ENCODE data around the gene CCDC102A. TPM values are rescaled to one million over a fixed set of nuclear protein-coding genes. Genes with fewer than 3 reads are reported as not detected.

CCDC102A gene
- total and polyA plus RNA-seq, 2 donors (not counting 3 experiments of a cell fraction or from before 2014, with no cell fraction given) = 7.8 to 12.2 TPM

- Histone ChIP-seq H3K36me3 (ENCODE audit: control insufficient read depth in 2 of 2, extremely low read depth in 1 of 2, insufficient read depth in 2 of 2, low read length in 2 of 2) (no peaks in the 10 kb centered on the region), H3K4me1 (ENCODE audit: control insufficient read depth, extremely low read depth, insufficient read depth, low read length) (no peaks in the 10 kb centered on the region), H3K4me3 (replicated peaks in 1 of 3; ENCODE audit: insufficient read depth in 1 of 3, low read depth in 1 of 3, low read length in 3 of 3) (no peak overlapping the region), H3K27me3 (ENCODE audit: control insufficient read depth in 2 of 2, insufficient read depth in 2 of 2, low read length in 2 of 2) (no peaks in the 10 kb centered on the region), H3K9me1 (replicated peaks; ENCODE audit: control insufficient read depth, extremely low read depth, insufficient read depth, low read length) (no peaks in the 10 kb centered on the region), H4K20me1 (replicated peaks; ENCODE audit: control insufficient read depth, extremely low read depth, insufficient read depth, low read length) (no peaks in the 10 kb centered on the region), H3K79me2 (ENCODE audit: control insufficient read depth, insufficient read depth, low read length) (no peaks in the 10 kb centered on the region), H2AFZ (ENCODE audit: low read depth, low read length) (no peak overlapping the region), H3K27ac (ENCODE audit: insufficient read depth, low read depth, low read length) (no peak overlapping the region), H3K9ac (replicated peaks; ENCODE audit: extremely low read depth, insufficient read depth, low read length) (no peak overlapping the region), H3K4me2 (ENCODE audit: insufficient read depth, low read length) (no peak overlapping the region), H3K9me3 (replicated peaks; ENCODE audit: control insufficient read depth, insufficient read depth, low read length) (no peaks in the 10 kb centered on the region)
- TF ChIP-seq JUN (IDR thresholded peaks at IDR 0.05; ENCODE audit: borderline replicate concordance, insufficient read depth, insufficient read length, low read depth) (no peak), MAX (IDR thresholded peaks at IDR 0.05; ENCODE audit: insufficient read depth, insufficient read length) (no peak), GATA2 (IDR thresholded peaks at IDR 0.05; ENCODE audit: insufficient read depth, insufficient read length, low read depth, low read length) (no peak), FOS (IDR thresholded peaks at IDR 0.05; ENCODE audit: borderline replicate concordance, insufficient read depth, low read length) (no peak), MYC (IDR thresholded peaks at IDR 0.05; ENCODE audit: low read depth, low read length) (no peak), POLR2AphosphoS5 (IDR thresholded peaks at IDR 0.05; ENCODE audit: insufficient read depth, low read depth, low read length) (no peak), EZH2 (IDR thresholded peaks at IDR 0.05; ENCODE audit: borderline replicate concordance, low read depth, low read length, severe bottlenecking) (no peak), POLR2A (IDR thresholded peaks at IDR 0.05; ENCODE audit: low read depth, low read length) (no peak)
- TF ChIP-seq, protein P1, sequence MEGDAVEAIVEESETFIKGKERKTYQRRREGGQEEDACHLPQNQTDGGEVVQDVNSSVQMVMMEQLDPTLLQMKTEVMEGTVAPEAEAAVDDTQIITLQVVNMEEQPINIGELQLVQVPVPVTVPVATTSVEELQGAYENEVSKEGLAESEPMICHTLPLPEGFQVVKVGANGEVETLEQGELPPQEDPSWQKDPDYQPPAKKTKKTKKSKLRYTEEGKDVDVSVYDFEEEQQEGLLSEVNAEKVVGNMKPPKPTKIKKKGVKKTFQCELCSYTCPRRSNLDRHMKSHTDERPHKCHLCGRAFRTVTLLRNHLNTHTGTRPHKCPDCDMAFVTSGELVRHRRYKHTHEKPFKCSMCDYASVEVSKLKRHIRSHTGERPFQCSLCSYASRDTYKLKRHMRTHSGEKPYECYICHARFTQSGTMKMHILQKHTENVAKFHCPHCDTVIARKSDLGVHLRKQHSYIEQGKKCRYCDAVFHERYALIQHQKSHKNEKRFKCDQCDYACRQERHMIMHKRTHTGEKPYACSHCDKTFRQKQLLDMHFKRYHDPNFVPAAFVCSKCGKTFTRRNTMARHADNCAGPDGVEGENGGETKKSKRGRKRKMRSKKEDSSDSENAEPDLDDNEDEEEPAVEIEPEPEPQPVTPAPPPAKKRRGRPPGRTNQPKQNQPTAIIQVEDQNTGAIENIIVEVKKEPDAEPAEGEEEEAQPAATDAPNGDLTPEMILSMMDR (IDR thresholded peaks at IDR 0.05; ENCODE audit: extremely low read depth in 1 of 2, insufficient read depth in 1 of 2, low read depth in 1 of 2, low read length in 2 of 2) = no peak
- DNase-seq (ENCODE audit: low read depth, low spot score) (no peak), FAIRE-seq (no peak)
- CTCF ChIA-PET = interaction anchor here (0.6 to 1.2 kb wide), 3 partner anchors 18 to 150 kb away, joined by 3 read pairs; no protein-coding TSS in a partner anchor
- POLR2A ChIA-PET = no interaction called here
- intact Hi-C loops (cut with micrococcal nuclease) = no loop called here
- dilution Hi-C loops (cut with MboI; ENCODE audit: extremely low pct_ligation_motif_present, low sequenced_read_pairs) = no loop called here
- BruUV-seq (replicated peaks) = no TSS peak
Observed at GRCh38 chr16:57572978-57573728, 36.8 kb upstream of the CCDC102A start.

Data from endothelial cell of umbilical vein (primary cell).